Panc1 (cell line): ENCODE measurements around the gene PCNX1. TPM values are rescaled to one million over a fixed set of nuclear protein-coding genes. Genes with fewer than 3 reads are reported as not detected.

Experiments
- ATAC-seq: fragments of 200-7000 bp; cut with Tn5 transposase; 2 replicates; pipeline ENCODE4 v1.9.1; 2020; ENCODE audit warnings: mild to moderate bottlenecking, moderate library complexity
- BruUV-seq: library from RNA; stranded (reverse); fragments of 400-500 nt; replicated peaks from 2 replicates; lab custom pipeline; 2021; lab: Mats Ljungman, UMichigan
- CTCF ChIA-PET: fragments of 300-600 bp; sonication (Branson Sonifier 250); formaldehyde crosslinking; loops from one replicate; lab custom pipeline; 2022; ENCODE audit warnings: antibody characterized with exemption; lab: Charles Lee
- POLR2A ChIA-PET: fragments of 300-600 bp; sonication (Branson Sonifier 250); formaldehyde crosslinking; loops from one replicate; lab custom pipeline; 2022; ENCODE audit warnings: antibody characterized with exemption; lab: Charles Lee
- DNase-seq: peaks from one replicate; pipeline ENCODE4 v3.0.0-alpha.2; 2010; ENCODE audit warnings: low read depth, low spot score
- H3K27ac ChIP-seq: 2 replicates; pipeline ENCODE4 v1.5.1; 2011; ENCODE audit warnings: mild to moderate bottlenecking, low read length, inconsistent platforms
- H3K27me3 ChIP-seq: fragments of 200-500 bp; sonication (Bioruptor generic); 2 replicates; pipeline ENCODE4 v1.6.0; 2014; ENCODE audit warnings: low read length, inconsistent platforms; ENCODE audit not compliant: control insufficient read depth, insufficient read depth
- H3K36me3 ChIP-seq: fragments of 200-500 bp; sonication (Bioruptor generic); 2 replicates; pipeline ENCODE4 v1.5.1; 2014; ENCODE audit warnings: inconsistent platforms, mild to moderate bottlenecking, low read length, moderate library complexity; ENCODE audit not compliant: control insufficient read depth, insufficient read depth
- H3K4me1 ChIP-seq: 2 replicates; pipeline ENCODE4 v1.5.1; 2011; ENCODE audit warnings: inconsistent platforms, mild to moderate bottlenecking, low read length, moderate library complexity; ENCODE audit not compliant: control insufficient read depth, insufficient read depth
- H3K4me3 ChIP-seq, 2 experiments: 2 replicates each; pipeline ENCODE4 v1.5.1; 2011 to 2012; ENCODE audit warnings: low read depth in 2 of 2, low read length in 2 of 2, mild to moderate bottlenecking in 2 of 2, inconsistent platforms in 1 of 2, moderate library complexity in 1 of 2
- H3K9me3 ChIP-seq: fragments of 200-500 bp; sonication (Bioruptor generic); 2 replicates; pipeline ENCODE4 v1.5.1; 2014; ENCODE audit warnings: low read depth, mild to moderate bottlenecking, inconsistent platforms, low read length, moderate library complexity; ENCODE audit not compliant: control insufficient read depth, insufficient read depth
- POLR2AphosphoS5 ChIP-seq: IDR thresholded peaks from 2 replicates; pipeline ENCODE4 v1.6.1; 2012; ENCODE audit warnings: mild to moderate bottlenecking, low read depth, low read length, moderate library complexity
- SIN3A ChIP-seq: IDR thresholded peaks from 2 replicates; pipeline ENCODE4 v1.6.1; 2012; ENCODE audit warnings: low read depth, mild to moderate bottlenecking, low read length, moderate library complexity, borderline replicate concordance; ENCODE audit not compliant: insufficient read depth
- TCF7L2 ChIP-seq: IDR thresholded peaks from 2 replicates; pipeline ENCODE4 v1.6.1; 2011; ENCODE audit warnings: mild to moderate bottlenecking, low read depth, low read length, inconsistent platforms
- in situ Hi-C: cut with HindIII; loops from 2 replicates; pipeline ENCODE4 v1.10.0; 2016; ENCODE audit warnings: low sequenced_read_pairs, low pct_unique_long_range_greater_than_20kb
- intact Hi-C: fragments of 100-400 bp; cut with micrococcal nuclease; formaldehyde crosslinking; loops from one replicate; pipeline ENCODE4 v1.10.0; 2022; ENCODE audit not compliant: unreplicated experiment
- total RNA-seq: library from RNA; stranded (reverse); gene quantifications from one replicate; pipeline ENCODE4 v1.2.1, GENCODE V29; 2021; ENCODE audit not compliant: unreplicated experiment
- TF ChIP-seq, protein P1 (sequence below): fragments of 450-650 bp; IDR thresholded peaks from 2 replicates; pipeline ENCODE4 v1.5.1; 2017; ENCODE audit warnings: mild to moderate bottlenecking
- TF ChIP-seq, protein P2 (sequence below), 2 experiments: IDR thresholded peaks; 2 replicates each; pipeline ENCODE4 v1.6.1; 2011 to 2012; ENCODE audit warnings: low read depth in 2 of 2, control low read depth in 1 of 2, low read length in 1 of 2, mild to moderate bottlenecking in 1 of 2, moderate library complexity in 1 of 2; ENCODE audit not compliant: insufficient read depth in 1 of 2

PCNX1 gene
- total RNA-seq, 1 experiment from 2014 or later = 30.5 TPM

DNA sequence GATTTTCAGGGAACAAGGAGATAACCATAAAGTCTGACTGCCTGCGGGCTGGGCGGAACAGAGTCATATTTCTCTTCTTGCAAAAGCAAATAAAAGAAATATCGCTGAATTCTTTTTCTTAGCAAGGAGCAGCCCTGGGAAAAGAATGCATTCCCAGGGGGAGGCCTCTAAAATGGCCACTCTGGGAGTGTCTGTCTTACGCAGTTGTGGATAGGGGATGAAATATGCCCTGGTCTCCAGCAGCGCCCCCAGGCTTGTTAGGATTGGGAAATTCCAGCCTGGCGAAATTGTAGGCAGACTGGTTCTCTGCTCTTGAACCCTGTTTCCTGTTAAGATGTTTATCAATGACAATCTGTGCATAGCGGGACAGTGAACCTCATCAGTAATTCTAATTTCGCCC is 40.5 kb downstream of the PCNX1 start:
- Histone ChIP-seq H3K4me1 (no peaks in the 10 kb centered on the region), H3K27me3 (no peaks in the 10 kb centered on the region), H3K9me3 (peaks cover 3% of the 10 kb centered on the region; the same call in 1 of the 2 replicates), H3K36me3 (peaks cover 3% of the 10 kb centered on the region; the same call in 1 of the 2 replicates), H3K4me3 (no peak overlapping the region), H3K27ac (no peak overlapping the region)
- DNase-seq (no peak), ATAC-seq (no peak)
- CTCF ChIA-PET = interaction anchor here (0.6 kb wide), 1 partner anchor 1229 kb away, joined by 5 read pairs; no protein-coding TSS in a partner anchor
- no TSS peak for BruUV-seq
- in situ Hi-C loops = no loop called here
- intact Hi-C loops = no loop called here
- no peak for TF ChIP-seq SIN3A
- TF ChIP-seq, protein P1, sequence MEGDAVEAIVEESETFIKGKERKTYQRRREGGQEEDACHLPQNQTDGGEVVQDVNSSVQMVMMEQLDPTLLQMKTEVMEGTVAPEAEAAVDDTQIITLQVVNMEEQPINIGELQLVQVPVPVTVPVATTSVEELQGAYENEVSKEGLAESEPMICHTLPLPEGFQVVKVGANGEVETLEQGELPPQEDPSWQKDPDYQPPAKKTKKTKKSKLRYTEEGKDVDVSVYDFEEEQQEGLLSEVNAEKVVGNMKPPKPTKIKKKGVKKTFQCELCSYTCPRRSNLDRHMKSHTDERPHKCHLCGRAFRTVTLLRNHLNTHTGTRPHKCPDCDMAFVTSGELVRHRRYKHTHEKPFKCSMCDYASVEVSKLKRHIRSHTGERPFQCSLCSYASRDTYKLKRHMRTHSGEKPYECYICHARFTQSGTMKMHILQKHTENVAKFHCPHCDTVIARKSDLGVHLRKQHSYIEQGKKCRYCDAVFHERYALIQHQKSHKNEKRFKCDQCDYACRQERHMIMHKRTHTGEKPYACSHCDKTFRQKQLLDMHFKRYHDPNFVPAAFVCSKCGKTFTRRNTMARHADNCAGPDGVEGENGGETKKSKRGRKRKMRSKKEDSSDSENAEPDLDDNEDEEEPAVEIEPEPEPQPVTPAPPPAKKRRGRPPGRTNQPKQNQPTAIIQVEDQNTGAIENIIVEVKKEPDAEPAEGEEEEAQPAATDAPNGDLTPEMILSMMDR = no peak
- TF ChIP-seq TCF7L2 = no peak
- TF ChIP-seq POLR2AphosphoS5 = no peak
- TF ChIP-seq, protein P2, sequence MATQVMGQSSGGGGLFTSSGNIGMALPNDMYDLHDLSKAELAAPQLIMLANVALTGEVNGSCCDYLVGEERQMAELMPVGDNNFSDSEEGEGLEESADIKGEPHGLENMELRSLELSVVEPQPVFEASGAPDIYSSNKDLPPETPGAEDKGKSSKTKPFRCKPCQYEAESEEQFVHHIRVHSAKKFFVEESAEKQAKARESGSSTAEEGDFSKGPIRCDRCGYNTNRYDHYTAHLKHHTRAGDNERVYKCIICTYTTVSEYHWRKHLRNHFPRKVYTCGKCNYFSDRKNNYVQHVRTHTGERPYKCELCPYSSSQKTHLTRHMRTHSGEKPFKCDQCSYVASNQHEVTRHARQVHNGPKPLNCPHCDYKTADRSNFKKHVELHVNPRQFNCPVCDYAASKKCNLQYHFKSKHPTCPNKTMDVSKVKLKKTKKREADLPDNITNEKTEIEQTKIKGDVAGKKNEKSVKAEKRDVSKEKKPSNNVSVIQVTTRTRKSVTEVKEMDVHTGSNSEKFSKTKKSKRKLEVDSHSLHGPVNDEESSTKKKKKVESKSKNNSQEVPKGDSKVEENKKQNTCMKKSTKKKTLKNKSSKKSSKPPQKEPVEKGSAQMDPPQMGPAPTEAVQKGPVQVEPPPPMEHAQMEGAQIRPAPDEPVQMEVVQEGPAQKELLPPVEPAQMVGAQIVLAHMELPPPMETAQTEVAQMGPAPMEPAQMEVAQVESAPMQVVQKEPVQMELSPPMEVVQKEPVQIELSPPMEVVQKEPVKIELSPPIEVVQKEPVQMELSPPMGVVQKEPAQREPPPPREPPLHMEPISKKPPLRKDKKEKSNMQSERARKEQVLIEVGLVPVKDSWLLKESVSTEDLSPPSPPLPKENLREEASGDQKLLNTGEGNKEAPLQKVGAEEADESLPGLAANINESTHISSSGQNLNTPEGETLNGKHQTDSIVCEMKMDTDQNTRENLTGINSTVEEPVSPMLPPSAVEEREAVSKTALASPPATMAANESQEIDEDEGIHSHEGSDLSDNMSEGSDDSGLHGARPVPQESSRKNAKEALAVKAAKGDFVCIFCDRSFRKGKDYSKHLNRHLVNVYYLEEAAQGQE (IDR thresholded peaks at IDR 0.05; ENCODE audit: insufficient read depth in 1 of 2, low read depth in 2 of 2, low read length in 1 of 2) = no peak
- POLR2A ChIA-PET = no interaction called here

DNA sequence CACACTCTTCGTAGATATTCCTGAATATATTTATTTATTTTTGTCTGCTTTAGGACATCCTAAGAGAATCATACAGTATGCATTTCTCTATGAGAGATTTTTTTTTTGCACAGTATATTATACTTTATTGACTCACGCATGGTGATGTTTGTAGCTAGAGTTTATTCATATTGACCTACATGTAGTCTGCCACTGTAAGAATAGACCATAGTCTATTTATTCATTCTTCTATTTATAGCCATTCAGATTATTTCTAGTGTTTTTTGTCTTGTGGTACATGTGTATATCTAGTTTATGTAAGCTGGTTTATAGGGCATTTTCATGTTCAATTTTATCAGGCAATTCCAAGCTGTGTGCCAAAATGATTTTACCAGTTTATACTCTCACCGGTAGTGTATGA is 45.2 kb downstream of the PCNX1 start:
- Histone ChIP-seq H3K36me3 (peaks cover 3% of the 10 kb centered on the region; the same call in 1 of the 2 replicates), H3K27me3 (no peaks in the 10 kb centered on the region), H3K4me3 (no peak overlapping the region), H3K4me1 (no peaks in the 10 kb centered on the region), H3K27ac (no peak overlapping the region), H3K9me3 (no peaks in the 10 kb centered on the region; the same call in 1 of the 2 replicates)
- ATAC-seq (no peak), DNase-seq (no peak)
- ChIA-PET CTCF (interaction anchor here (1.0 kb wide), 1 partner anchor 135 kb away, joined by 5 read pairs; no protein-coding TSS in a partner anchor), POLR2A (no interaction called here)
- in situ Hi-C loops = no loop called here
- BruUV-seq = no TSS peak
- TF ChIP-seq, protein P1 = no peak
- TF ChIP-seq POLR2AphosphoS5 (no peak), TCF7L2 (no peak), SIN3A (no peak)
- TF ChIP-seq, protein P2 (IDR thresholded peaks at IDR 0.05; ENCODE audit: insufficient read depth in 1 of 2, low read depth in 2 of 2, low read length in 1 of 2) = no peak
- intact Hi-C loops = no loop called here
